Endothelial cell (in vitro differentiated cells): Measurements from ENCODE around the gene IL4. TPM values are rescaled to one million over a fixed set of nuclear protein-coding genes. Genes with fewer than 3 reads are reported as not detected.

Experiments
- DNase-seq: peaks from one replicate; pipeline ENCODE4 v3.0.0; 2021; ENCODE audit warnings: low spot score
- H3K27ac Mint-ChIP-seq: one replicate; pipeline ENCODE4 v1.8.0; 2021; ENCODE audit warnings: mixed read lengths, inconsistent platforms; ENCODE audit not compliant: unreplicated experiment
- H3K27me3 Mint-ChIP-seq: one replicate; pipeline ENCODE4 v1.8.0; 2021; ENCODE audit warnings: mild to moderate bottlenecking, moderate library complexity, mixed read lengths, inconsistent platforms; ENCODE audit not compliant: unreplicated experiment
- H3K36me3 Mint-ChIP-seq: one replicate; pipeline ENCODE4 v1.8.0; 2021; ENCODE audit warnings: mild to moderate bottlenecking, low read depth, mixed read lengths, inconsistent platforms; ENCODE audit not compliant: unreplicated experiment
- H3K4me1 Mint-ChIP-seq: one replicate; pipeline ENCODE4 v1.8.0; 2021; ENCODE audit warnings: mild to moderate bottlenecking, mixed read lengths, inconsistent platforms; ENCODE audit not compliant: unreplicated experiment
- H3K4me3 Mint-ChIP-seq: one replicate; pipeline ENCODE4 v1.8.0; 2021; ENCODE audit warnings: mild to moderate bottlenecking, mixed read lengths, inconsistent platforms; ENCODE audit not compliant: unreplicated experiment
- H3K9me3 Mint-ChIP-seq: one replicate; pipeline ENCODE4 v1.8.0; 2021; ENCODE audit warnings: mixed read lengths, inconsistent platforms; ENCODE audit not compliant: unreplicated experiment
- total RNA-seq: library from RNA; stranded (reverse); fragmentation: NEBNext Ultra II Directional; extraction: Animal tissue kit (Norgen Biotek cat#: 25700); gene quantifications from one replicate; pipeline ENCODE4 v1.2.1, GENCODE V29; 2021; ENCODE audit not compliant: unreplicated experiment
- TF ChIP-seq, protein P1 (sequence below): fragments of 200-600 bp; sonication (generic); IDR thresholded peaks from one replicate; pipeline ENCODE4 v1.5.0; 2021; ENCODE audit warnings: antibody characterized with exemption; ENCODE audit not compliant: unreplicated experiment

Gene IL4
- total RNA-seq, 1 donor from 2014 or later, result not detected

DNA sequence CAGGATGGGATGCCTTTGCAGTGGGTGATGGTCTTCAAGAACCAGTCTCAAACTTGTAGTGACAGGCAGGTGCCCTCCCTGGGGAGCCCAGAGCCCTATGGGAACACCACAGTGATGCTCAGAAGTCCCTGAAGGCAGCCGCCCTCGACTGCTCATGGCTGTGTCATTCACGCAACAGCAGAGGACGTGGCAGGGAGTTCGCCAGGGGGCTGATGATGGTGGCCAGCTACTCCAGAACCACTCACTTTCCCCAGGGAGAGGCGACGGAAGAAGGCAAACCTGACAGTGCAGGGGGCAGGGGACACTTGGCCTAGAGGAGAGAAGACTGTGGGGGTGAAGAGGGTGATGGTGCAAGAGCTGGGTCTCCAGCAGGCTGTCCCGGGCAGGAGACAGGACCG, 11.8 kb upstream of the IL4 start:
- no peaks in the 10 kb centered on the region for H3K9me3 Mint-ChIP-seq
- TF ChIP-seq, protein P1, sequence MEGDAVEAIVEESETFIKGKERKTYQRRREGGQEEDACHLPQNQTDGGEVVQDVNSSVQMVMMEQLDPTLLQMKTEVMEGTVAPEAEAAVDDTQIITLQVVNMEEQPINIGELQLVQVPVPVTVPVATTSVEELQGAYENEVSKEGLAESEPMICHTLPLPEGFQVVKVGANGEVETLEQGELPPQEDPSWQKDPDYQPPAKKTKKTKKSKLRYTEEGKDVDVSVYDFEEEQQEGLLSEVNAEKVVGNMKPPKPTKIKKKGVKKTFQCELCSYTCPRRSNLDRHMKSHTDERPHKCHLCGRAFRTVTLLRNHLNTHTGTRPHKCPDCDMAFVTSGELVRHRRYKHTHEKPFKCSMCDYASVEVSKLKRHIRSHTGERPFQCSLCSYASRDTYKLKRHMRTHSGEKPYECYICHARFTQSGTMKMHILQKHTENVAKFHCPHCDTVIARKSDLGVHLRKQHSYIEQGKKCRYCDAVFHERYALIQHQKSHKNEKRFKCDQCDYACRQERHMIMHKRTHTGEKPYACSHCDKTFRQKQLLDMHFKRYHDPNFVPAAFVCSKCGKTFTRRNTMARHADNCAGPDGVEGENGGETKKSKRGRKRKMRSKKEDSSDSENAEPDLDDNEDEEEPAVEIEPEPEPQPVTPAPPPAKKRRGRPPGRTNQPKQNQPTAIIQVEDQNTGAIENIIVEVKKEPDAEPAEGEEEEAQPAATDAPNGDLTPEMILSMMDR, result no peak
- peaks cover 6% of the 10 kb centered on the region for H3K27me3 Mint-ChIP-seq
- H3K36me3 Mint-ChIP-seq, result no peaks in the 10 kb centered on the region
- no peak for DNase-seq
- H3K4me3 Mint-ChIP-seq, result no peak overlapping the region
- no peak overlapping the region for H3K27ac Mint-ChIP-seq
- no peaks in the 10 kb centered on the region for H3K4me1 Mint-ChIP-seq

DNA sequence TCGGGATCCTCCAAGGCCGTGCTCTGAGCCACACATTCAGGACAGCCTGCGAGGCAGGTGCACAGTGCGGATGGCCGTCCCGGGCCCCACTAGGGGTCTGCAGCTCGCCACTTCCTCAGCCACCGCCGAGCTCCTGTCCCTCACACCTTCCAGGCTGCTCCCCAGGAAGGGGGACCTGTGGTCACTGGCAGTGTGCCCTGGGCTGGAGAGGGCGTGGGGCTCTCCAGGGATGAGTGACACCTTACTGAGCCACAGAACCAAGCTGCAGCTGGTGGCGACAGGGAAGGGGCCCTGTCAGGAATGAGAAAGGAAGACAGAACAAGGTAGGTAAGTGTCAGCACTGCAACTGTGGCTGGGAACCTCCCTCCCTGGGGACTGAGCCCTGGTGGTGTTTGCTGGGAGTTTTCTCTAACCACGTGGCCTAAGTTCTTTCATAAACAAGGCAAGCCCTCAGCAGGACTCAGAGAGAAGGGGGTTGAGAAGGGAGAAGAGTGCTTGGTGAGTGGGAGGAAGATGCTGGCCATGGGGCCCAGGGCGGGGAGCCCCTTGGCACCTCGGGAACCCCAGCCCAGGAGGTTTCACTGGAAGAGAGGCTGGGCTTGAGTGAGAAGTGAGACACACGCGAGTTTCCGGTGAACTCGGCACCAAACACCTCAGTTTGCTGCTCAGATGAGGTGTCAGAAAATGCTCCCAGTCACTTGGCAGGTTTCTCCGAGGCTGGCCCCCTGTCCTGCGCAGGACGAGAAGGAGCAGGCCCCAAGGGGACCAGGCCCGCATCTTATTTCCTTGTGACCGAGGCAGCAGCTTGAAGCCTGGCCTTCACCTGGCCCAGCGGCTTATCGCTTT, 10.6 kb upstream of the IL4 start:
- Mint-ChIP-seq H3K27me3 (peaks cover 4% of the 10 kb centered on the region), H3K4me1 (no peaks in the 10 kb centered on the region), H3K4me3 (no peak overlapping the region), H3K9me3 (no peaks in the 10 kb centered on the region), H3K27ac (no peak overlapping the region), H3K36me3 (no peaks in the 10 kb centered on the region)
- TF ChIP-seq, protein P1, result no peak
- DNase-seq, result no peak

DNA sequence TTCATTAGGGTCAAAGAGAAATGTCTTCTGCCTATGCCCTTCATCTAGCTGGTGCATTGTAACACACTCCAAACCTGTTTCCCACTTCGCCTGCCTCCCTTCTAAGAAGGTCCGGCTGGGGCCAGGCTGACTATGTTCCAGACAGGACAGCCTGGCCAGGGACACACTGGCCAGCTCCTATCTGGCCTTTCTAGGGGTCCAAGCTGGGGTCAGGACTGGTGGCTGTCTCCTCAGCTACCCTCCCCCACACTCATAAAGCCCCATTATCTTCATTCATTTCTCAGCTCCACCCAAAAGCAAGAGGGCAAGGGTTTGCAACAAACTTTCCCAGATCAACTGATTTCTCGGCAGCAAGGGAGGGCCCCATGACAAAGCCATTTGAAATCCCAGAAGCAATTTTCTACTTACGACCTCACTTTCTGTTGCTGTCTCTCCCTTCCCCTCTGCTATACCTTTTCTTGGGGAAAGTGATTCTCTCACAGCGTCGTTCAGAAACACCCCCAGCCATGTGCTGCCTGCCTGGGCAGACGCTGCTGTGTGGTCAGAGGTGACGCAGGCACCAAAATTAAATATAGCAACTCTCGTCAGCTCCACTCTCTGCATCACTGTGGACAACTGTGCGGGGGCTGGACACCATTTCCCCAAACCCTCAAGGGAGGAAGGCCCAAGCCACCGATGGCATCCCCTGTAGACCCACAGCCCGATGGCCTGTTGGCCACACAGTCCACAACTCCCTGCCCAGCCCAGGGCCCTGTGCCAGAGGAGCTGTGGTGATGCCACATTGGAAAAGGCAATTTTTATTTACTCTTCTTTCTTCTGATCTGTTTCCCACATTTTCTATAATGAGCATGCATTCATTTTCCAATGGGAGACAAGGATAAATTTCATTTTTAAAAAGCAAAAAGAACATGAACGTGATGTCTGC, 9.8 kb upstream of the IL4 start:
- Mint-ChIP-seq H3K27me3 (peaks cover 4% of the 10 kb centered on the region), H3K27ac (no peak overlapping the region), H3K4me1 (no peaks in the 10 kb centered on the region), H3K36me3 (no peaks in the 10 kb centered on the region), H3K9me3 (no peaks in the 10 kb centered on the region), H3K4me3 (no peak overlapping the region)
- no peak for DNase-seq
- TF ChIP-seq, protein P1, result no peak

DNA sequence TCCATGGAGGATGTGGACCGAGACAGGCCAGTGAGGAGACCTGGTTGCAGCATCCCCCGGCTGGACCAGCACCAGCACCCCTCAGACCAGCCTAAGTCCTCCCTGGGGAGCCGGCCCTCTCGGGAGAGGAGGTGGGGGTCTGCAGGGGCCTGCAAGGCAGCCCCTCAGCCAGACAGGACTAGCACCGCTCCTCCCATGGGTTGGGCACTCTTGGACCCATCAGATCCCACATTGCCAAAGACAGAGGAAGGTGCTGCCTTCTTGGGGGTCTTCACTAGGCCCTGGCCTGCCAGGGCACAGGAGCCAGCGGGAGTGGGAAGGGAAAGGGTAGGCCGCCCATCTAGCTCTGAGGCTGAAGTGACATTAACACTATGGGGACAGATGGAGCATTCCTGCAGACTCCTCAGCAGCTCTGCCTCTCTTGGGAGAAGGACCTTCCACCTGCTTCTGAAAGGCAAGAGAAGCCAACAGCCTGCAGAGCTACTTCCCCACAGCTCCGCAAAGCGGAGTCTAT, 9.0 kb upstream of the IL4 start:
- no peaks in the 10 kb centered on the region for H3K4me1 Mint-ChIP-seq
- H3K36me3 Mint-ChIP-seq, result no peaks in the 10 kb centered on the region
- TF ChIP-seq, protein P1, result no peak
- H3K27ac Mint-ChIP-seq, result no peak overlapping the region
- no peaks in the 10 kb centered on the region for H3K9me3 Mint-ChIP-seq
- no peak for DNase-seq
- H3K4me3 Mint-ChIP-seq, result no peak overlapping the region
- peaks cover 4% of the 10 kb centered on the region for H3K27me3 Mint-ChIP-seq
